ENCODE measurements around the gene SOX15.

The SOX15 gene

GRCh38 chr17:7556627-7557026 lies 33.3 kb downstream of the SOX15 start:
- no peak for DNase-seq

DNA sequence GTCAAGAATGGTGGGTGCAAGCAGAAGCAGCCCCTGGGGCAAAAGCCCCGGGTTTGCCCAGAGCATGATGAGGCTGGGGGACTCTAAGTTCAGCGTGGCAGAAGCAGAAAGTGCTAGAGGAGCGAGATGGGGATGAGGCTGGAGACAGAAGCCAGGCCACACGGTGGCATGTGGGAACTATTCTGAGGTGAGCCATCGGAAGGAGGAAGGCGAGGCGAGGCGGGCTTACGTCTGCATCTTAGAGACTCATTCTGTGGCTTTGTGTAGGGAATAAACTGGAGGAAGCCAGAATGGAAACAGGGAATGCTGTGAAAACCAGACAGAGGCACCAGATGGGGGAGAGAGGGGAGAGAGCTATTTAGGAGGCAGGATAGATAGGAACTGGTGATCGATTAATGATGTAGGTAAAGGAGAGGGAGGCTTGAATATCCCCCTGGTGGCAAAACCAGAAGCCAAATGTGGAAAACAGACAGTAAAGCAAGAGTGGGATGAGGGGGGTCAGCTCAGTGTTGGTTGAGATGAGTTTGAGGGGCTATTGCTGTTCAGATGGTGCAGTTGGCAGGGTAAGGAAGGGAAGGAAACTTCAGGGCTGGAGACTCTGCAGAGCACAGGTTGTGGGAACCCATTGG lies 34.5 kb downstream of the SOX15 start:
- no peak for DNase-seq

- DNase-seq = no peak
Observed at GRCh38 chr17:7553356-7553755, 36.5 kb downstream of the SOX15 start.

DNA sequence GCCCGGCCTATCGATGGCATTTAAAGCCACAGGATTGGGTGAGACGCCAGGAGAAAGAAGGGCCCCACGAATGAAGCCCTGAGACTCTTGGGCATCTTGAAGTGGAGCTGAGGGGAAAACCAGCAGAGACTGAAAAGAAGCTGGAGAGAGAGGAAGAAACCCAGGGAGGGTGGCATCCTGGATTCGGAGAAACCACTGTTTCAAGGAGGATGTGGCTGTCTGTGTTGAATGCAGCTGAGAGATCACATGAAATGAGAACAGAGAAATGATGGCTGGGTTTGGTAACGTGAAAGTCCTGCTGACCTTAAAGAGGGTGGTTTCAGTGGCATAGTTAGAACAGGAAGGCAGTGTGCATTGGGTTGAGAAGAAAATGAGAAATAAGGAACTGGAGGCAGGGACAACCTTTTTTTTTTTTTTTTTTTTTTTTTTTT lies 37.3 kb downstream of the SOX15 start:
- no peak for DNase-seq

- no peak for DNase-seq
Observed at GRCh38 chr17:7551396-7551795, 38.5 kb downstream of the SOX15 start.

- no peak for DNase-seq
Observed at GRCh38 chr17:7550344-7550743, 39.5 kb downstream of the SOX15 start.

DNA sequence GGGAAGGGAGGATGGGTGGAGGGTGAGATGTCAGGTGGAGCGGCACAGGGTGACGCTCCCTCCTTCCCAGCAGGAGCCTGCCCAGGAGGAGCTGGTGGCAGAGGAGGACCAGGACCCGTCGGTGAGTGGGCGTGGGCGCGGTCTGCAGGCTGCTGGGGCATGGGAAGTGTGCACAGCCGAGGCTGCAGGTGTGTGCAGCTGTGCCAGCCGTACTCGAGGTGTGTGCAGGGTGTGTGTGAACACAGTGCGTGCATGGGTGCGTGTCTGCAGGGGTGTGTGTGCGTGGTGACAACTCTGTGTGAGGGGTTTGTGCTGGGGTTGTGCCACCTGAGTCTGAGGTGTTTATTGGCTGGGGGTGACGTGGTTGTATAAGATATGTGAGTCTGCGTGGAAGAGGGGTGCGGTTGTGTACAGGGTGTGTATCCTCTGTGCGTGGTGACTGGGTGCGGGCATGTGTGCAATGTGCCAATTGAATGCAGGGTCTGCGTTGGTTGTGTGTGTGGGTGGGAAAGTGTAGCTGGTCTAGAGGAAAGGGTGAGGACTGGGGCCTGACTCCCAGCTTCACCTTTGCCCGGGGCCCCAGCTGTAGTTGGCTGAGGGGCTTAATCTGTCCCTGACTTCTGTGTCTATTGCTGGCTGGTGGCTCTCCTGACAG lies 40.4 kb downstream of the SOX15 start:
- DNase-seq = no peak

GRCh38 chr17:7548585-7549400 lies 41.1 kb downstream of the SOX15 start, which contains the start of gene TNFSF12:
TNFSF12 (plus strand) TSS chr17:7549058; CDS start chr17:7549154, 96 bp downstream.
- no peak for DNase-seq

GRCh38 chr17:7544911-7545310 lies 45.0 kb downstream of the SOX15 start:
- DNase-seq = no peak

- DNase-seq = no peak
Observed at GRCh38 chr17:7541074-7541621, 48.7 kb downstream of the SOX15 start.

DNA sequence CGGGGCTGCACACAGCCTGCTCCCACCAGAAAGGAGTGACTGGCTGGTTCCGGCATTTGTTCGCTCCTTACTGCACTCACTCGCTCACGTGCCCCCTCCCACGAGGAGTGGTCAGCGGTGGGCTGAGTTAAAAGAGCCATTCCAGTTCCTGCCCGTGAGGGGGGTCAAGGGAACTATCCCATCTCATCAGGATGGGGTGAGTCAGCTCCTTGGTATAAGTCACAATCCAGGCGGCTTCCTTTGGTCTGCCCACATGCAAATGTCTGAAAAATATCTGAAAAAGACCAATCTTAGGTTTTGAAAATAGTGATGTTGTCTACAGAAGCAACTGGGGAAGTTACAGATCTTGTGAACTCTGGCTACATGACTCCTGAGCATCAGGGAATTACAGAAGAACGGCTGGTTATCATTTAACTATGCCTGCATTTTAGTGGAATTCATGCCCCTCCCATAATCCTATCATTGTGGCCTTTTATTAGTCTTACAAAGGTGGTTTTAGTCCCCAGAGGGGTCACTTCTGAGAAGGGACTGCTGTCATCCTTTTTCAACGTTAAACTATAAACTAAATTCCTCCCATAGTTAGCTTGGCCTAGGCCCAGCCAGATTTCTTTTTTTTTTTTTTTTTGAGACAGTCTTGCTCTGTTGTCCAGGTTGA lies 50.9 kb downstream of the SOX15 start:
- no peak for DNase-seq

All from NCI-H748 treated with DMSO at 0.1 percent for 48 hours (cell line).